ENCODE results near the gene CYP19A1.

DNA sequence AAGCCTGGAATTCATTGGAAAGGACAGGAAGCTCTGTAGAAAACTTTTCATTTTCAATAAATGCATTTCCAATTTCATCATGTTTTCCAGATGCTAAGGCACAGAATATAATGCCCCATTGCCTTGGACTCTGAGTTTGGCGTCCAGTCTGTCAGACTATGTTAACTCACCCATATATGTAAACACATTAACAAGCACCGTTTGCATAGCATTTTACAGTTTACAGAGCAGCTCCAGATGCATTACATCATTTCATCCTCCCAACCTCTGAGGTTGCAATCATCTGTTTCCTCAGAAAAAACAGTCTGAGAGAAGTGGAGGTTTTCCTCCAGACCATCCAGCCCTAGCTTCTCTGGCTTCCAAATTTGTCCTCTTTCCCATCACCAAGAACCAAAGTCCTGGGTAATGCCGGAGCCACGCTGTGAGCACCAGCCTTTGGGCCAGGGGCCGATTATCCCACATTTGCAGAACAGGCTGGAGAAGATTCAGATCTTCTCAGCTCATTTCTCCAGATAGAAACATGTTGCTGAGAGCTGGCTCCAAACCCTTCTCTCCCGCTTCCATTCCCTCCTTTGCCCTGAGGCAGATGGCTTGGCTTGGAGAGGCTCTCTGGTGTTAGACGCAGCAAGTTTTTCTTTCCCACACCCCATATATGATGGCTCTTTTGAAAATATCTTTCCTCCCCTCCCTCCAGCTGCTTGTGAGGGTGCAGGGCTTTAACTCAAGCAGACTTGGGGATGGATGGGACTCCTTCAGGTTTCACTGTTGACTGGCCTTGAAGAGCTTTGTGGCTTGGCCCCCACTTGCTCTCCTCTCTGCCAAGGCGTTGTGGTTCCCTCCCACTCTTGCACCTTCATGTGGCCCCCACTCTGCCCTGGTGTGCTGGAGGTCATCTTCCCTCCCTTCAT lies 26.0 kb downstream of the CYP19A1 start:
- TF ChIP-seq, protein P1, sequence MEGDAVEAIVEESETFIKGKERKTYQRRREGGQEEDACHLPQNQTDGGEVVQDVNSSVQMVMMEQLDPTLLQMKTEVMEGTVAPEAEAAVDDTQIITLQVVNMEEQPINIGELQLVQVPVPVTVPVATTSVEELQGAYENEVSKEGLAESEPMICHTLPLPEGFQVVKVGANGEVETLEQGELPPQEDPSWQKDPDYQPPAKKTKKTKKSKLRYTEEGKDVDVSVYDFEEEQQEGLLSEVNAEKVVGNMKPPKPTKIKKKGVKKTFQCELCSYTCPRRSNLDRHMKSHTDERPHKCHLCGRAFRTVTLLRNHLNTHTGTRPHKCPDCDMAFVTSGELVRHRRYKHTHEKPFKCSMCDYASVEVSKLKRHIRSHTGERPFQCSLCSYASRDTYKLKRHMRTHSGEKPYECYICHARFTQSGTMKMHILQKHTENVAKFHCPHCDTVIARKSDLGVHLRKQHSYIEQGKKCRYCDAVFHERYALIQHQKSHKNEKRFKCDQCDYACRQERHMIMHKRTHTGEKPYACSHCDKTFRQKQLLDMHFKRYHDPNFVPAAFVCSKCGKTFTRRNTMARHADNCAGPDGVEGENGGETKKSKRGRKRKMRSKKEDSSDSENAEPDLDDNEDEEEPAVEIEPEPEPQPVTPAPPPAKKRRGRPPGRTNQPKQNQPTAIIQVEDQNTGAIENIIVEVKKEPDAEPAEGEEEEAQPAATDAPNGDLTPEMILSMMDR (IDR thresholded peaks at IDR 0.05; ENCODE audit: low read depth, low read length, missing input control) = no peak
- TF ChIP-seq HNF4G (IDR thresholded peaks at IDR 0.05) = no peak
